Mesodermal cell (in vitro differentiated cells): ENCODE data around the gene ATP5F1D.

Source experiments
- H3K27ac ChIP-seq: 2 replicates; pipeline ENCODE4 v1.7.0; 2013; ENCODE audit warnings: mild to moderate bottlenecking, low read depth, low read length, moderate library complexity; ENCODE audit not compliant: severe bottlenecking
- H3K36me3 ChIP-seq: 2 replicates; pipeline ENCODE4 v1.7.1; 2013; ENCODE audit warnings: mild to moderate bottlenecking, low read length, moderate library complexity; ENCODE audit not compliant: control insufficient read depth, insufficient read depth
- H3K4me1 ChIP-seq: one replicate; pipeline ENCODE4 v1.7.1; 2013; ENCODE audit warnings: mild to moderate bottlenecking, low read length; ENCODE audit not compliant: insufficient read depth, control insufficient read depth, poor library complexity, severe bottlenecking
- H3K4me3 ChIP-seq: 2 replicates; pipeline ENCODE4 v1.7.0; 2013; ENCODE audit warnings: low read length, control low read depth, mild to moderate bottlenecking; ENCODE audit not compliant: insufficient read depth, poor library complexity, severe bottlenecking; ENCODE audit errors: extremely low read depth
- H3K9me3 ChIP-seq: 2 replicates; pipeline ENCODE4 v1.7.1; 2013; ENCODE audit warnings: mild to moderate bottlenecking, low read length, moderate library complexity; ENCODE audit not compliant: control insufficient read depth
- WGBS, 2 experiments: methylation state at CpG; one replicate each; pipeline ENCODE4 v1.1.5; 2013; ENCODE audit warnings: missing lambda C conversion rate in 2 of 2; ENCODE audit not compliant: insufficient coverage in 2 of 2; 5-methylcytosine and 5-hydroxymethylcytosine counted together

The ATP5F1D gene

DNA sequence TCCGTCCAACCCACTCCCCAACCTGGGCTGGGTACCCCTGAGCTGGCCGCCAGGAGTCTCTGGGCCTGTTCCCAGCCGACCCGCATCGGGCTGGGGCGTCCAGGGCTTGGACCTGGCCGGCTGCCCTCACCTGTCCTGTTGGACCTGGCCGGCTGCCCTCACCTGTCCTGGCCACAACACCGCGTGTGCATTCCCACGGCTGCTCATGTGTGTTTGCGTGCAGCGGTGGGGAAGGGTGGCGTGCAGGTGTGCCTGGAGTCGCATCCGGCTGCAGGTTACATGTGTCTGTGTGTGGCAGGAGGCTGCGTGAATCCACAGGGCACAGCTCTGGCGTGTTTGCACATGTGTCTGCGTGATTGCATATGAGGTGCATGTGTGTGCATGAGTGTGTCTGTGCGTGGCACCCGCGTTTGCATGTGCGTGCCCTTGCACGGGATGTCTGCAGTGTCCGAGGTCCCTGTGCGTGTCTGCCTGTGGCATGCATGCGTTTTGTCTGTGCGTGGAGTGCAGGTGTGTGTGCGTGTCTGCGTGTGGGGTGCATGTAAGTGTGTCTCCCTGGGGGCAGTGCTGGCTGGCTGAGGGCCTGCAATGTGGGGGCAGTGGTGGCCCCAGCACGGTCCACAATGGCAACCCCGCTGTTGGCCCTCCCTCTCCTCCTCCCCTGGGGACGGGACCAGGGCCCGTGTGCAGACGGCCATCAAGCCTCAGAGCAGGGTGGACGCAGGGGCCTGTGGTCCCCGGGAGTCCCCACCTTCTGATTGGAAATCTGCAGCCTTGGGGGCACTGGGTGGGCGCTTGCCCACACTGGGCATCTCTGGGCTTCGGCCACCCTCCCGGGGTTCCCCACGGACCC lies 47.5 kb downstream of the ATP5F1D start:
- Histone ChIP-seq H3K4me3 (no peak overlapping the region), H3K9me3 (no peaks in the 10 kb centered on the region), H3K4me1 (peaks cover 7% of the 10 kb centered on the region), H3K27ac (no peak overlapping the region), H3K36me3 (no peaks in the 10 kb centered on the region)
- 93 to 96% methylated on average over 34 to 37 of the region's 41 CpGs for WGBS, 2 experiments

DNA sequence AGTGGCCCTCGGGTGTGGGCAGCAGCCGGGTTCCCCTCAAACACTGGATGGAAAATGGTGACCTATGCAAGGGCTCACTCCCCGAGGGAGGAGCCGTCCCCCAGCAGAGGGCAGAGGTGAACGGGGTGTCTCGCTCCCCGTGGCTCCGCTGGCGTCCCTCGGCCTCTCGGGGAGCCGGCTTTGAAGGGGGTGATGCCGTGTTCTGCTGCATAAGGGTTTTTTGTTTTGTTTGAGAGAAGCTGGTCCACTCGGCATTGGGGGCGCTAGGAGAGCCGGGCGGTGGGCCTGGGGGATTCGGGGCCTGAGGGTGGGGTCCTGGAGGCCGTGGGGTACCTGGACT lies 48.1 kb downstream of the ATP5F1D start:
- Histone ChIP-seq H3K4me1 (peaks cover 7% of the 10 kb centered on the region), H3K4me3 (no peak overlapping the region), H3K36me3 (no peaks in the 10 kb centered on the region), H3K9me3 (no peaks in the 10 kb centered on the region), H3K27ac (no peak overlapping the region)
- WGBS, 2 experiments, result 94 to 97% methylated on average over 15 to 19 of the region's 19 CpGs

DNA sequence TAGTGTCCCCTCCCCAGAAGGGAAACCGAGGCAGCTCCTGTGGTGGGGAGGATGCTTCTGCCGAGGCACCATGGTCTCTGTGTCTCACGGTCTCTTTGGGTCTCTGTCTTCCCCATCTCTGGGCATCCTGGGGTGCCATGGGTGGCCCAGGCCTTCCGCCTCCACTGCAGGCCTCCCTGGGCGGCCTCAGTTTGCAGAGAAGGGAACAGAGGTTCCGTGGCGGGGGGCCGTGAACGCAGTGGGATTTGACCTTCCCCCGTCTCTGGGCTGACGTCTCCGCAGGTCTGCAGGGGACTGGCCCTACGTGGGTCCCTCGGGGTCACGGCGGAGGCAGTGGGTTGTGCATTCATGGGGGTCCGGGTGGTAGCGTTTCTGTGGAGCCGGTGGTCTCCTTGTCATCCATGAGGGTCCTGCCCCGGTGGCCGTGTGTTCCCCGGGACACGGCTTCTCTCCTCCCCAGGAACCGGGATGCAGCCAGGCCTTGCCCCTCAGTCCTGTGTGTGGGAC lies 48.7 kb downstream of the ATP5F1D start:
- Histone ChIP-seq H3K36me3 (no peaks in the 10 kb centered on the region), H3K4me1 (peaks cover 7% of the 10 kb centered on the region), H3K4me3 (no peak overlapping the region), H3K27ac (no peak overlapping the region), H3K9me3 (no peaks in the 10 kb centered on the region)
- WGBS, 2 experiments, result 91 to 96% methylated on average over 22 to 23 of the region's 24 CpGs

- Histone ChIP-seq H3K4me3 (no peak overlapping the region), H3K4me1 (peaks cover 7% of the 10 kb centered on the region), H3K36me3 (no peaks in the 10 kb centered on the region), H3K27ac (no peak overlapping the region), H3K9me3 (no peaks in the 10 kb centered on the region)
- 88 to 90% methylated on average over 39 to 40 of the region's 40 CpGs for WGBS, 2 experiments
These were observed 49.4 kb downstream of the ATP5F1D start for GRCh38 chr19:1290703-1291651.

- WGBS, 2 experiments, result 85 to 86% methylated on average over 19 to 23 of the region's 25 CpGs
- Histone ChIP-seq H3K36me3 (no peaks in the 10 kb centered on the region), H3K27ac (no peak overlapping the region), H3K4me1 (peaks cover 5% of the 10 kb centered on the region), H3K9me3 (no peaks in the 10 kb centered on the region), H3K4me3 (no peak overlapping the region)
These were observed 50.3 kb downstream of the ATP5F1D start for GRCh38 chr19:1291761-1292418.

DNA sequence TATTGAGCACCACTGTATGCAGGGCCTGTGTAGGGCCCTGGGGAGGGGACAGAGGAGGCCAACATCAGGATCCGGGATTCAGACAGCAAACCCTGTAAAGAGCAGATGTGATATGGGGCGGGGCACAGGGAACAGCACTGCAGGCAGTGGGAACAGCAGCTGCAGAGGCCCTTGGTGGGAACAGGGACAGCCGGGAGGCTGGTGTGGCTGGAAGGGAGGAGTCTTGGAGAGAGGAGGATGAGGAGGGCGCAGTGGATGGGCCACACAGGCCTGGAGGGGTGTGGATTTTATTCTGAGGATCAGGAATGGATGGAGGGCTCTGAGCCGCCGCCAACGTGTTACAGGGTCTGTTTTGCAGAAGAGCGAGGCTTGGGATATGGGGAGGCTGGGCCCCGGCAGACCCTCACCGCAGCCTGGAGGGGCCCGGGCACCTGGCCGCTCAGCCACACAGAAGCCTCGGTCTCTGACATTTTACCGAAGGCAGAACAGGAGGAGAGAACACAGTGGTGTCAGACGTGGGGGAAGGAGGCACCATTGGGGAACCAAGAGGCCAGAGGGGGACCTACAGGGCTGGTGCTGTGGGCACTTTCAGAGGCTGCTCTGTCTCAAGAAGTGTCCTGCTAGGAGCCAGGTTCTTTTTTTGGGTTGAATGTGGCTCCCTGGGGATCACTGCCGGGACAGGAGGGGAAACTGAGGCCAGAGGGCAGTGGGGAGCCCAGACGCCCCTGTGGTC lies 51.0 kb downstream of the ATP5F1D start:
- H3K9me3 ChIP-seq, result no peaks in the 10 kb centered on the region
- 90 to 91% methylated on average over 14 to 16 of the region's 17 CpGs for WGBS, 2 experiments
- H3K27ac ChIP-seq, result no peak overlapping the region
- H3K4me1 ChIP-seq, result no peaks in the 10 kb centered on the region
- peaks cover 3% of the 10 kb centered on the region for H3K36me3 ChIP-seq
- H3K4me3 ChIP-seq, result no peak overlapping the region

GRCh38 chr19:1293782-1294604 lies 52.4 kb downstream of the ATP5F1D start:
- Histone ChIP-seq H3K4me1 (no peaks in the 10 kb centered on the region), H3K27ac (no peak overlapping the region), H3K4me3 (no peak overlapping the region), H3K36me3 (peaks cover 13% of the 10 kb centered on the region), H3K9me3 (no peaks in the 10 kb centered on the region)
- 80 to 84% methylated on average over 28 to 34 of the region's 35 CpGs for WGBS, 2 experiments
